Lower leg skin (tissue), 3 donors: Measurements from ENCODE around the gene OR1F1.

Experiments
- POLR2A ChIP-seq, 2 donors: fragments of 450-650 bp; IDR thresholded peaks; one replicate each; pipeline ENCODE4 v1.6.1; 2016 to 2017; ENCODE audit warnings: antibody characterized with exemption in 2 of 2, mild to moderate bottlenecking in 1 of 2, moderate library complexity in 1 of 2
- TF ChIP-seq, protein P1 (sequence below), 3 donors: fragments of 450-650 bp; IDR thresholded peaks; one replicate each; pipeline ENCODE4 v1.5.1; 2016; ENCODE audit warnings: antibody characterized with exemption in 3 of 3, mild to moderate bottlenecking in 3 of 3, moderate library complexity in 2 of 3

DNA sequence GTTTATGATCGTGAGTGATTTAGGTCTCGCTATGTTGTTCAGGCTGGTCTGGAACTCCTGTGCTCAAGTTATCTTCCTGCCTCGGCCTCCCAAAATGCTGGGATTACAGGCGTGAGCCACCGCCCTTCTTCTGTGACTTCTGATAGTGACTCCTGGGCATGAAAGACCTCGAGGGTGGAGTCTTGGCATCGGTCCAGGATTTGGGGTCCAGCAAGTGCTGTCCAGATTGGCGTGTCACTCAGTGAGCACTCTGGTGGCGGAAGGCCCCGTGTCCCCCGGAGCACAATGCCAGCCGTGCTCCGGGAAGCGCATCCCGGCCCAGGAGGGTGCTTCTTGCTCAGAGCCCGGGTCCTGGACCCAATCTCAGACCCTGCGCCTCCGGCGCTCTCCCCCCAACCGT lies 6.8 kb downstream of the OR1F1 start:
- TF ChIP-seq, protein P1, sequence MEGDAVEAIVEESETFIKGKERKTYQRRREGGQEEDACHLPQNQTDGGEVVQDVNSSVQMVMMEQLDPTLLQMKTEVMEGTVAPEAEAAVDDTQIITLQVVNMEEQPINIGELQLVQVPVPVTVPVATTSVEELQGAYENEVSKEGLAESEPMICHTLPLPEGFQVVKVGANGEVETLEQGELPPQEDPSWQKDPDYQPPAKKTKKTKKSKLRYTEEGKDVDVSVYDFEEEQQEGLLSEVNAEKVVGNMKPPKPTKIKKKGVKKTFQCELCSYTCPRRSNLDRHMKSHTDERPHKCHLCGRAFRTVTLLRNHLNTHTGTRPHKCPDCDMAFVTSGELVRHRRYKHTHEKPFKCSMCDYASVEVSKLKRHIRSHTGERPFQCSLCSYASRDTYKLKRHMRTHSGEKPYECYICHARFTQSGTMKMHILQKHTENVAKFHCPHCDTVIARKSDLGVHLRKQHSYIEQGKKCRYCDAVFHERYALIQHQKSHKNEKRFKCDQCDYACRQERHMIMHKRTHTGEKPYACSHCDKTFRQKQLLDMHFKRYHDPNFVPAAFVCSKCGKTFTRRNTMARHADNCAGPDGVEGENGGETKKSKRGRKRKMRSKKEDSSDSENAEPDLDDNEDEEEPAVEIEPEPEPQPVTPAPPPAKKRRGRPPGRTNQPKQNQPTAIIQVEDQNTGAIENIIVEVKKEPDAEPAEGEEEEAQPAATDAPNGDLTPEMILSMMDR (IDR thresholded peaks at IDR 0.05), result no peak
- no peak for TF ChIP-seq POLR2A (IDR thresholded peaks at IDR 0.05)
